Keratinocyte (primary cell): ENCODE measurements around the gene CCL2.

Experiments used
- CTCF ChIP-seq, 3 experiments: IDR thresholded peaks in 1 of 3; conservative IDR thresholded peaks in 1 of 3; optimal IDR thresholded peaks in 1 of 3; 2 replicates in 2 of 3; 3 replicates in 1 of 3; pipeline versions ENCODE3 to v1.5.1; 2011; ENCODE audit warnings: low read length in 3 of 3, mild to moderate bottlenecking in 3 of 3, moderate library complexity in 2 of 3, control low read depth in 1 of 3, inconsistent platforms in 1 of 3; ENCODE audit not compliant: insufficient read depth in 2 of 3; ENCODE audit errors: extremely low read depth in 1 of 3
- EZH2 ChIP-seq: IDR thresholded peaks from one replicate; pipeline ENCODE4 v1.6.1; 2012; ENCODE audit warnings: inconsistent platforms, mild to moderate bottlenecking, low read length, moderate library complexity

- TF ChIP-seq CTCF (optimal IDR thresholded peaks at IDR 0.05 in 1 of 3, IDR thresholded peaks at IDR 0.05 in 1 of 3, conservative IDR thresholded peaks at IDR 0.05 in 1 of 3; ENCODE audit: extremely low read depth in 1 of 3, insufficient read depth in 2 of 3, low read length in 3 of 3) (no peak), EZH2 (no peak)
Observed at GRCh38 chr17:34254146-34254545, 939 bp upstream of the CCL2 start.
